ENCODE data around the gene SPECC1. TPM values are rescaled to one million over a fixed set of nuclear protein-coding genes. Genes with fewer than 3 reads are reported as not detected.
"Not testable (repeated sequence)": the region's sequence is repeated elsewhere in the genome, so short reads cannot be mapped to it uniquely, and the experiment has no call there.

Gene SPECC1
- total and polyA plus RNA-seq, 2 of the 13 experiments (the other 11 are each of a cell fraction or from before 2014, with no cell fraction given), result 2.3 to 6.9 TPM

- H3K27ac ChIP-seq (ENCODE audit: extremely low read length, insufficient read depth, low read length); ATAC-seq; H3K9me3 ChIP-seq (ENCODE audit: low read length); H2AFZ ChIP-seq (ENCODE audit: low read length); H3K4me3 ChIP-seq (replicated peaks in 1 of 3; ENCODE audit: insufficient read depth in 1 of 3, low read depth in 2 of 3, low read length in 3 of 3); FAIRE-seq; H3K27me3 ChIP-seq (ENCODE audit: control insufficient read depth in 1 of 2, insufficient read depth in 2 of 2, low read length in 2 of 2); POLR2A ChIA-PET; H3K79me2 ChIP-seq (ENCODE audit: insufficient read depth, low read length); H3K36me3 ChIP-seq (replicated peaks in 1 of 2; ENCODE audit: control insufficient read depth in 1 of 2, insufficient read depth in 2 of 2, low read length in 2 of 2); CTCF ChIA-PET (ENCODE audit: low intra/inter-chr PET ratio, low total read pairs); DNase-seq (ENCODE audit: low spot score); H4K20me1 ChIP-seq (ENCODE audit: insufficient read depth, low read length); H3K9ac ChIP-seq (ENCODE audit: insufficient read depth, low read depth, low read length); BruUV-seq (replicated peaks); H3K4me1 ChIP-seq (ENCODE audit: insufficient read depth, low read length); H3K4me2 ChIP-seq (ENCODE audit: low read depth, low read length); intact Hi-C loops (cut with micrococcal nuclease; ENCODE audit: unreplicated experiment); in situ Hi-C loops (cut with HindIII; ENCODE audit: extremely low pct_ligation_motif_present, low pct_unique_long_range_greater_than_20kb): not testable (repeated sequence)
- 75% methylated on average over 4 of the region's 4 CpGs for WGBS (ENCODE audit: low lambda C conversion rate)
Measured at GRCh38 chr17:20165516-20165915, 156.4 kb downstream of the SPECC1 start.

- no peak overlapping the region for H3K9ac ChIP-seq (ENCODE audit: insufficient read depth, low read depth, low read length)
- peaks cover 24% of the 10 kb centered on the region for H3K4me1 ChIP-seq (ENCODE audit: insufficient read depth, low read length)
- H3K9me3 ChIP-seq (ENCODE audit: low read length), result no peaks in the 10 kb centered on the region
- no peak overlapping the region for H2AFZ ChIP-seq (ENCODE audit: low read length)
- no peaks in the 10 kb centered on the region for H3K36me3 ChIP-seq (replicated peaks in 1 of 2; ENCODE audit: control insufficient read depth in 1 of 2, insufficient read depth in 2 of 2, low read length in 2 of 2)
- H3K79me2 ChIP-seq (ENCODE audit: insufficient read depth, low read length), result no peaks in the 10 kb centered on the region
- H3K4me3 ChIP-seq (replicated peaks in 1 of 3; ENCODE audit: insufficient read depth in 1 of 3, low read depth in 2 of 3, low read length in 3 of 3), result no peak overlapping the region
- BruUV-seq (replicated peaks), result no TSS peak
- no peak for ATAC-seq
- POLR2A ChIA-PET, result no interaction called here
- no peak overlapping the region for H3K4me2 ChIP-seq (ENCODE audit: low read depth, low read length)
- 63% methylated on average over 3 of the region's 3 CpGs for WGBS (ENCODE audit: low lambda C conversion rate)
- intact Hi-C loops (cut with micrococcal nuclease; ENCODE audit: unreplicated experiment) (no loop called here), in situ Hi-C loops (cut with HindIII; ENCODE audit: extremely low pct_ligation_motif_present, low pct_unique_long_range_greater_than_20kb) (no loop called here)
- no peaks in the 10 kb centered on the region for H3K27me3 ChIP-seq (ENCODE audit: control insufficient read depth in 1 of 2, insufficient read depth in 2 of 2, low read length in 2 of 2)
- DNase-seq (ENCODE audit: low spot score), result no peak
- H4K20me1 ChIP-seq (ENCODE audit: insufficient read depth, low read length), result no peaks in the 10 kb centered on the region
- no peak for FAIRE-seq
- CTCF ChIA-PET (ENCODE audit: low intra/inter-chr PET ratio, low total read pairs), result no interaction called here
- no peak overlapping the region for H3K27ac ChIP-seq (ENCODE audit: extremely low read length, insufficient read depth, low read length)
- no peak for TF ChIP-seq GTF2F1 (IDR thresholded peaks at IDR 0.05; ENCODE audit: low read length)
- no peak for TF ChIP-seq ZNF772 (CRISPR knock-in tag; IDR thresholded peaks at IDR 0.05)
- no peak for TF ChIP-seq AGO1 (IDR thresholded peaks at IDR 0.05; ENCODE audit: low read depth, low read length, poor library complexity, severe bottlenecking)
- no peak for TF ChIP-seq ZNF484 (CRISPR knock-in tag; IDR thresholded peaks at IDR 0.05; ENCODE audit: borderline replicate concordance, low read depth)
- TF ChIP-seq ZXDC (CRISPR knock-in tag; IDR thresholded peaks at IDR 0.05), result no peak
- no peak for TF ChIP-seq HDAC1 (CRISPR knock-in tag; IDR thresholded peaks at IDR 0.05)
- TF ChIP-seq STAT5B (CRISPR knock-in tag; IDR thresholded peaks at IDR 0.05), result no peak
- no peak for TF ChIP-seq ETS1 (CRISPR knock-in tag; IDR thresholded peaks at IDR 0.05)
- TF ChIP-seq ZNF20 (CRISPR knock-in tag; IDR thresholded peaks at IDR 0.05), result no peak
- no peak for TF ChIP-seq SP140L (CRISPR knock-in tag; IDR thresholded peaks at IDR 0.05; ENCODE audit: borderline replicate concordance)
- no peak for TF ChIP-seq ZNF777 (CRISPR knock-in tag; IDR thresholded peaks at IDR 0.05)
- TF ChIP-seq HNF1B (CRISPR knock-in tag; IDR thresholded peaks at IDR 0.05), result no peak
- no peak for TF ChIP-seq PAX8 (CRISPR knock-in tag; IDR thresholded peaks at IDR 0.05; ENCODE audit: borderline replicate concordance)
Measured at GRCh38 chr17:20170085-20170484, 160.9 kb downstream of the SPECC1 start.
